NOMO-1 treated with dmso at 0.1 percent for 144 hours (cell line): ENCODE results near the gene ATP2A3.

Experiments used
- DNase-seq: peaks from one replicate; lab custom pipeline; 2025; ENCODE audit not compliant: unreplicated experiment; lab: John Stamatoyannopoulos, UW

ATP2A3 gene

GRCh38 chr17:3914312-3914670 lies 49.9 kb downstream of the ATP2A3 start:
- peak; percentile 42 for DNase-seq

DNA sequence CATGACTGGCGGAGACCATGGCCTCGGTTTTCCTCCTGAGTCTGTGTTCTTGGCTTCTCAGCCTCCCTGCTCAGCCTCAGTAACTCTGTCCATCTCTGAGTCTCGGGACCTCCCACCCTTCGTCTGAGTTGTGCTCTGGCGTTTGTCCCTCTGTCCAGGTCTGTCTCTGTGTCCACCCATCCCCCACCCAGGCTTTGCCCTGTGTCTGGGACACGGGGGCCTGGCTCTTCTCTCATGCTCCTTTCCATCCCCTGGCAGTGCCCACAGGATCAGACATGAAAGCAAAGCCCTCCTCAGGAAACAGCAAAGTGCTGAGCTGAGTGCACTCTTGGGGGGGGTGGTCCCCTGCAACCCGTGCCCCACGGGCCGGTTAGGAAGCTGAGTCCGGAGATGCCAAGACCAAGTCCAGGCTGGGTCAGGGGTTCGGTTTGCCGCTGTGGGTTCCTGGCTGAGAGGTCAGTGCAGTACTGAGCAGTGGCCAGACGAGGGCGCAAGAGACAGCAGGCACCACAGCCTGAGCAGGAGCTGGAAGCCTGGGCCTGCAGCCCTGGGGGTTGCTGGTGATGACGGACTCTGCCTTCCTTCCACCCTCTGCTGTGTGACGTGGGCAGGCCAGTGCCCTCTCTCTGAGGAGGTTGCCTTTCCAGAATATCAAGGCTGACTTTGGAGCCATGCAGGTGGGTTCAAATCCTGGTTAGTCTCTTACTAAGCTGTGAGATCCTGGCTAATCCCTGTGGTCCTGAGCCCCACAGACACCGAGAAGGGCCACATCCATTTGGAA lies 50.5 kb downstream of the ATP2A3 start:
- DNase-seq: peak; percentile 87

DNA sequence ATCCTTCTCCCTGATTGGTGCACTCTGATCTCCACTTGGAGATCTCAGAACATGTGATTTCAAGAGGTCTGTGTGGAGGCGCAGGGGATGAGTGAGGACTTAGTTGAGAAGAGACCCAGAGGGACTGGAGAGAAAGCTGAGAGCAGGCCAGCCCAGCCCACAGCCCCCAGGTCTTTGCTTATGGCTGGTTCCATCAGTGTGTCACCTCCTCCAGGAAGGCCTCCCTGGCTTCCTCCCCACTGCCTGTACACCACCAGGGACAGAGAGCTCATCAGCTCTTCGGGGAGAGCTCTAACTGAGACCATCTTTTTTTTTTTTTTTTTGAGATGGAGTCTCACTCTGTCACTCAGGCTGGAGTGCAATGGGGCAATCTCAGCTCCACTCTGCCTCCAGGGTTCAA lies 51.4 kb downstream of the ATP2A3 start:
- DNase-seq: no peak

DNA sequence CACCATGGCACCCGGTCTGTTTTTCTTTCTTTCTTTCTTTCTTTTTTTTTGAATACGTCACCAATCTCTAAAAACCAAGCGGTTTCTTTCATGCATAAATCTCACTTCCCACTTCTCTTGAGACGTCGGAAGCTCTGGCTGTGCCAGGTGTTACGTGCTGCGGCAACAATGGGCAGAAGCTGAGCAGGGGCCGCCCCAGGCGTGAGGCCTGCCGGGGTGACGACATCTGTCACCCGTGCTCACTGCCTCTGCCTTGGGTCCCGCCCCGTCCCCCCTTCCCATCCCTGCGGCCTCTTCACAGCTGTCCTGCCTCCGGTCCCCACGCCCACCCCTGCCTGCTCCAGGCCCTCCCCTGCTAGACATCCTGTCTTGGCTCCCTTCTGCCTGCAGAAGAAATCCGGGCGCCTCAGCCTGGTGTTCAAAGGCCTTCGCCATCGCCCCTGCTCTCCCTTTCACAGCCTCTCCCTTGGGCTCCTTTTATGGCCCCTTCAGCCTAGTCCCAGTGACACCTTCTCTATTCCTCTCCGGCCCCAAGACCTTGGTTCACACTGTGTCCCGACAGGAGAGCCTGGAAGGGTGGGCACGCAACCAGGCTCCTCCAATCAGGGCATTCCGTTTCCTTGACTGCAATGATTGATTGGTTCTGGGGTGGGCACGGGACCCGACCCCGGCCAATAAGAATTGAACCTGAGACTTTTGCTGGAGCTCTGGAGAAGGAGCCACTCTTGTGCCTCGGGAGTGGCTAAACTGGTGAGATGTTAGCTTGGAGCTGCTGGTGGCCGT lies 52.8 kb downstream of the ATP2A3 start:
- peak; percentile 63 for DNase-seq

GRCh38 chr17:3910420-3911270 lies 53.6 kb downstream of the ATP2A3 start:
- DNase-seq: no peak

GRCh38 chr17:3909257-3909656 lies 55.0 kb downstream of the ATP2A3 start:
- DNase-seq: no peak

- DNase-seq: no peak
Observed at GRCh38 chr17:3907483-3908216, 56.6 kb downstream of the ATP2A3 start.

DNA sequence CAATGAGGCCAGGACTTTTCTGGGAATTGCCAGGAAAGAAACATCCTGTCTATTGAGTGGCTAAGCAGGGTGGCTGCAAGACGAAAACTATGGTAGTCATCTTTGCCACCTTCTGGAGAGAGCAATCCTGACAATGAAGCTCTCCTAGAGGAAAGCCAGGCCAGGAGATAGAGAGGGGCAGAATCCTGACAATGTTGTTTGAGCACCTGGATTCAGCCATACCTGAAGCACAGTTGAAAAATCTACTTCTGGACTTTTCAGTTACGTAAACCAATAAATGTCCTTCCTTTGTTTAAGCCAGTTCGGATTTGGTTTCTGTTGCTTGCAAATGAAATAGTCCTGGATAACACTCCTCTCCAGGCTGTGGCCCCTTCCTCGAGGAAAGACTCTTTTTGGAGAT lies 57.4 kb downstream of the ATP2A3 start:
- no peak for DNase-seq

- no peak for DNase-seq
Observed at GRCh38 chr17:3905017-3905520, 59.2 kb downstream of the ATP2A3 start.

- DNase-seq: no peak
Observed at GRCh38 chr17:3904501-3904900, 59.7 kb downstream of the ATP2A3 start.

- no peak for DNase-seq
Observed at GRCh38 chr17:3903881-3904290, 60.4 kb downstream of the ATP2A3 start.

DNA sequence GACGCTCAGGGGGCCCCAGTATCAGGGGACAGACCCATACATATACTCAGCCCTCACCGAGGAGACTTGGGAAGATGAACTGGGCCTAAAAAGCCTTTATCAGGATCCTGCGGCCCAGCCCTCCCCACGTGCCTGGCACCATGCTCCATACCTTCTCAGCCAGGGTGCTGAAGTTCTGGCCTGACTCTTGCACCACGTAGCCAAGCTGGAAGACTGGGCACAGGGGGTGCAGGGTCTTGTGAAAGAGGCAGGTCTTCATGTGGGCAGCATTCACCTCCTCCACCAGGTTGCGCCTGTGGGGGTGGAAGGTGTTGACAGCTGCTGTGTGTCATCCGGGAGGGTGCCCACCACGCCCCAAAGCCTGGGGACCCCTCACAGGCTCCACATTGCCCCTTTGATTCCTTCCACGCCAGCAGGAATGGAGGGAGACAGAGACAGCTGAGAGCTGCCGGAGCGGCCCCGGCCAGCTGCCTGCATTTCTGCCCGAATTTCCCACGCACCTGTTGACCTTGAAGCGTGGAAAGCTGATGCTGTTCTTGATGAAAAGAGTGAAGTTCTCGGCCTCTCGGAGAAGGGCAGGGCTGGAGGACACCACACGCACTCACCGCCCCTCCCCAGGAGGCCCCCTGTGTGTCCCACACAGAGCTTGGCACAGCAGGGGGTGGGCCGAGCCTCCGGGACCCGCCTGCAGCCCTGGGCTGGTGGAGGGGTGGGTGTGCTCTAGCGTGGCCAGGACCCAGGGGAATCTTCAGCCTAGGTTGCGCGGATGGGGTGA lies 61.0 kb downstream of the ATP2A3 start:
- no peak for DNase-seq

- DNase-seq: no peak
Observed at GRCh38 chr17:3900646-3901045, 63.6 kb downstream of the ATP2A3 start.

- DNase-seq: no peak
Observed at GRCh38 chr17:3897731-3898130, 66.5 kb downstream of the ATP2A3 start.

DNA sequence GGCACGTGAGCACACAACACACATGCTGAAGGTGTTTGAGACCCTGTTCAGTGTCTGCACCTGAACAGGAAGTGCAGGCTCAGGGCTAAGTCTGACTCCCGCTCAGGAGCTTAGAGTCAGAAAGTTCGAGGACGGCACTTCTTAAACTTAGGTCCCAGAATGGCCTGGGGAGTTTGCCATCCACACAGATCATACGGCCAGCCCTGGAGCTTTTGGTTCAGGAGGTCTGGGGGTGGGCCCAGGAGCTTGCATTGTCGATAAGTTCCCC lies 67.3 kb downstream of the ATP2A3 start:
- DNase-seq: no peak

DNA sequence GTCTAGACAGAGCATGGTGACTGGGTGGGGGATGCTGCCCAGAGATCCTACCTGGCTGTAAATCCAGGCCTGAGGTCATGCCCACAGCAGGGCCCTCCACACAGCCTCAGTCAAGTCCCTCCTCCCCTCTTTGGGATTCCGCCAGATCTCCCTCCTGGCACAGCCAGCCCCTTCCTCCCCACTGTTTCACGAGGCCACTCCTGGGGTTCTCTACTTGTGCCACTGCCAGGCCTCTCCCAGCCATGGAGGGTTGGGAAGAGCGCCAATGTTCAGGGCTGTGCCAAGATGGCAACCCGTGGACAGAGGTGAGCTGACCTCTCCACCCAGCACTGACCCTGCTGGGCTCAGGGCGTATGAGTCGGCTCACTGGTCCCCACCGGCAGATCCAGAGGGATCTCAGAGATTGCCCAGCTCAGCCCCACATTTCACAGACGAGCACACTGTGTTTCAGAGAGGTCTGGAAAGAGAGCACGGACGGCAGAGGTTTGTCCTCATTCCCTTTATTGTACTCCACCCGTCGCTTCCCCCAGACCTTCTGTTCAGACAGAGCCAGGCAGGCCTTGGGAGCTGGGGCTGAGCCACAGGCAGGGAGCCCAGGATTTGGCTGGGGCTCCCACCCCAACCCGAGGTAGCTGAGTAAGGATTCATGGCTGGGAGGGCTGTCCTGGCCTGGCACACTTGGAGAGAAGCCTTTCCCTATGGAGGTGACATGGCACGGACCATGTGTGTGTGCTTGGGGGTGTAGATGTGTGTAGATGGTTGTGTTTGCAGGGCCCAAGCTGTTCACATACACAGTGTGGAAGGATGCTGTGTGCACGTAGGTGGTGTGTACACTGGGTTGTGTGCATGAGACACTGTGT lies 67.9 kb downstream of the ATP2A3 start:
- DNase-seq: no peak

GRCh38 chr17:3895354-3895753 lies 68.9 kb downstream of the ATP2A3 start:
- no peak for DNase-seq

DNA sequence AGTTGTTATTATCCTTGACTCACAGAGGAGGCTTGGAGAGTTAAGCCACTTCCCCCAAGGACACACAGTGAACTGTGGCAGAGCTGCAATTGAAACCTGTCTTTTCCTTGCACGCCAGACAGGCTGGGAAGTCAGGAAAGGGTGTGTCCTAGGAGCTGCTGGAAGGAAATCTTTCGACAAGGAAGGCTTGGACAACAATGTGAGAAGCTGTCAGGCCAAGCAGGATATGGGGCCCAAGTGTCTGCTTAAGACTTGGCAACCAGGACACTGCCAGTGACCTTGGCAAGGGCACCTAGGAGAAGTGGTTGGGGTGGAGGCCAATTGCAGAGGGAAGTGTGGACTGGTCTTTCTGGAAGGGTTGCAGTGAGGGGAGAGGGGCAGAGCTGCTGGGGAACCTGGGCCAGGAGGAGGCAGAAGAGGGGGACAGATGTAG lies 69.3 kb downstream of the ATP2A3 start:
- DNase-seq: no peak

- DNase-seq: no peak
Observed at GRCh38 chr17:3894188-3894587, 70.0 kb downstream of the ATP2A3 start.
